Esophagus muscularis mucosa (tissue), 2 donors: ENCODE data around the gene SERPINF2.

Experiments
- POLR2A ChIP-seq: fragments of 450-650 bp; IDR thresholded peaks from one replicate; pipeline ENCODE4 v1.6.1; 2017; ENCODE audit warnings: antibody characterized with exemption, moderate library complexity, mild to moderate bottlenecking, low read depth
- POLR2AphosphoS5 ChIP-seq, 2 donors: sonication (generic); formaldehyde crosslinking; IDR thresholded peaks; one replicate each; pipeline ENCODE4 v1.6.1; 2017; ENCODE audit warnings: antibody characterized with exemption in 2 of 2

- TF ChIP-seq POLR2A (no peak), POLR2AphosphoS5 (IDR thresholded peaks at IDR 0.05) (peak in 1 of 2 donors; percentile 19)
Observed at GRCh38 chr17:1785930-1786329, 43.3 kb downstream of the SERPINF2 start.
